DOHH2 (cell line): Measurements from ENCODE around the gene DNAJC18.
"Not testable (repeated sequence)": the region's sequence is repeated elsewhere in the genome, so short reads cannot be mapped to it uniquely, and the experiment has no call there.

ENCODE experiments used
- H3F3A ChIP-seq: fragments of 200-600 bp; sonication (generic), shearing (Covaris generic); 2 replicates; pipeline ENCODE4 v1.6.0; 2016; ENCODE audit warnings: antibody characterized with exemption, mild to moderate bottlenecking; ENCODE audit not compliant: control insufficient read depth, insufficient read depth
- H3K27ac ChIP-seq: fragments of 200-600 bp; sonication (generic); 2 replicates; pipeline ENCODE4 v1.5.1; 2014; ENCODE audit warnings: low read depth, mild to moderate bottlenecking, low read length, moderate library complexity
- H3K27me3 ChIP-seq: fragments of 200-600 bp; sonication (generic); 2 replicates; pipeline ENCODE4 v1.6.1; 2014; ENCODE audit warnings: mild to moderate bottlenecking, low read length, mixed read lengths; ENCODE audit not compliant: control insufficient read depth
- H3K36me3 ChIP-seq: fragments of 200-600 bp; sonication (generic); 2 replicates; pipeline ENCODE4 v1.6.1; 2014; ENCODE audit warnings: mild to moderate bottlenecking, low read length, moderate library complexity, mixed read lengths; ENCODE audit not compliant: control insufficient read depth
- H3K4me1 ChIP-seq: fragments of 200-600 bp; sonication (generic); 2 replicates; pipeline ENCODE4 v1.6.1; 2014; ENCODE audit warnings: mild to moderate bottlenecking, low read length, mixed read lengths; ENCODE audit not compliant: control insufficient read depth
- H3K4me2 ChIP-seq: fragments of 200-600 bp; sonication (generic); 2 replicates; pipeline ENCODE4 v1.6.0; 2014; ENCODE audit warnings: mild to moderate bottlenecking, low read length, moderate library complexity
- H3K4me3 ChIP-seq: fragments of 200-600 bp; sonication (generic); 2 replicates; pipeline ENCODE4 v1.5.1; 2014; ENCODE audit warnings: mild to moderate bottlenecking, low read length, mixed read lengths
- H3K79me2 ChIP-seq: fragments of 200-600 bp; sonication (generic); 2 replicates; pipeline ENCODE4 v1.6.1; 2014; ENCODE audit warnings: mild to moderate bottlenecking, low read length, mixed read lengths; ENCODE audit not compliant: control insufficient read depth
- H3K9me2 ChIP-seq: fragments of 200-600 bp; sonication (generic); replicated peaks from 2 replicates; pipeline ENCODE4 v1.6.1; 2014; ENCODE audit warnings: mild to moderate bottlenecking, low read length, mixed read lengths; ENCODE audit not compliant: control insufficient read depth
- H3K9me3 ChIP-seq: fragments of 200-600 bp; sonication (generic); 2 replicates; pipeline ENCODE4 v1.6.1; 2014; ENCODE audit warnings: antibody characterized with exemption, low read length, mixed read lengths; ENCODE audit not compliant: control insufficient read depth, insufficient read depth
- H4K20me1 ChIP-seq: fragments of 200-600 bp; sonication (generic); 2 replicates; pipeline ENCODE4 v1.6.0; 2014; ENCODE audit warnings: low read depth, mild to moderate bottlenecking, antibody characterized with exemption, low read length, moderate library complexity; ENCODE audit not compliant: control insufficient read depth, insufficient read depth
- EZH2phosphoT487 ChIP-seq: fragments of 200-600 bp; sonication (generic); IDR thresholded peaks from 2 replicates; pipeline ENCODE4 v1.6.1; 2017; ENCODE audit warnings: borderline replicate concordance, mild to moderate bottlenecking, antibody characterized with exemption, low read length, moderate library complexity, mixed read lengths
- TF ChIP-seq, protein P1 (sequence below): fragments of 200-600 bp; sonication (generic); IDR thresholded peaks from one replicate; pipeline ENCODE4 v1.5.1; 2014; ENCODE audit warnings: antibody characterized with exemption, mild to moderate bottlenecking, low read depth, low read length; ENCODE audit not compliant: poor library complexity, severe bottlenecking

DNAJC18 gene

DNA sequence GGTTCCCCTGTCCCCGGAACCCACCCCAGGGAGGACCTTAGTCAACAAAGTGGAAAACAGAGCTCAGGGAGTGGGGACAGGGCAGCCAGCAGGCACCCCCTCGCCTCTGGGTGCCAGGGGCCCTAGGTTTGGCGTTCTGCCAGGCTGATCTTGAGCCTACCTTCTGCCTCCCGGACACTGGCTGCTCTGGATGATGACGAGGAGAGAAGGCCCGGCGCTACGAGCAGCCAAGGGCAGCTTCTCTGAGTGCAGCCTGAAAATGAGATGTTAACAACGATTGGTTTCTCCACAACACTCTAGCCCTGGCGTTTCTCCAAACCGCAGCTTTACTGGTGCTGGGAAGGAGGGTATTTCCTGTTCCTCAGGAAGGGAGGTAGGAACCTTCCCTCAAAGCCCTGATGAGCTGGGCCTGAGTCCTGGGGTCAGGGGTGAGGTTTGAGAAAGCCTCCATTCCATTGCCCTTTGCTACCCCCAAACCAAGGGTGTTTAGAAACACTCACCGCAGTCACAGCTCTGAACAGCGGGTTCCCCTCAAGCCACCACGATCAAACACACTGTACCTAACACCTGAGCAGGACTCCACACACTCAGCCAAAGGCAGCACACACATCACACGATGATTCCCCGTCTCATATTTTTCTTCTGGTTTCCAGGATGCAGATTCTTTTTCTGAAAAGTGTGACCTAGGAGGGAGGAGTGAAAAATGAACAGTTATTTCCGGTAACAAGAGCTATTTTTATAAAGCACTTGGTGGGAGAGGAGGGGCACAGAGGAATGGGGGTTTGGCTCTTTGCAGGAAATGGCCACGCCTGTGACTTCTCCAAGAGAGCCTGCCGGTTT is 42.9 kb upstream of the DNAJC18 start, which contains the start of gene STING1:
STING1 (minus strand) TSS at position 709 of the 840 bp plus-strand sequence. CDS start 1,054 bp downstream, outside the sequence.
- no peaks in the 10 kb centered on the region for H4K20me1 ChIP-seq
- TF ChIP-seq EZH2phosphoT487 = no peak
- TF ChIP-seq, protein P1, sequence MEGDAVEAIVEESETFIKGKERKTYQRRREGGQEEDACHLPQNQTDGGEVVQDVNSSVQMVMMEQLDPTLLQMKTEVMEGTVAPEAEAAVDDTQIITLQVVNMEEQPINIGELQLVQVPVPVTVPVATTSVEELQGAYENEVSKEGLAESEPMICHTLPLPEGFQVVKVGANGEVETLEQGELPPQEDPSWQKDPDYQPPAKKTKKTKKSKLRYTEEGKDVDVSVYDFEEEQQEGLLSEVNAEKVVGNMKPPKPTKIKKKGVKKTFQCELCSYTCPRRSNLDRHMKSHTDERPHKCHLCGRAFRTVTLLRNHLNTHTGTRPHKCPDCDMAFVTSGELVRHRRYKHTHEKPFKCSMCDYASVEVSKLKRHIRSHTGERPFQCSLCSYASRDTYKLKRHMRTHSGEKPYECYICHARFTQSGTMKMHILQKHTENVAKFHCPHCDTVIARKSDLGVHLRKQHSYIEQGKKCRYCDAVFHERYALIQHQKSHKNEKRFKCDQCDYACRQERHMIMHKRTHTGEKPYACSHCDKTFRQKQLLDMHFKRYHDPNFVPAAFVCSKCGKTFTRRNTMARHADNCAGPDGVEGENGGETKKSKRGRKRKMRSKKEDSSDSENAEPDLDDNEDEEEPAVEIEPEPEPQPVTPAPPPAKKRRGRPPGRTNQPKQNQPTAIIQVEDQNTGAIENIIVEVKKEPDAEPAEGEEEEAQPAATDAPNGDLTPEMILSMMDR = no peak
- H3F3A ChIP-seq = no peaks in the 10 kb centered on the region
- H3K4me1 ChIP-seq = peaks cover 11% of the 10 kb centered on the region
- H3K27ac ChIP-seq = no peak within 1 kb of the TSS
- H3K36me3 ChIP-seq = no peaks in the 10 kb centered on the region
- H3K9me3 ChIP-seq = no peaks in the 10 kb centered on the region
- H3K79me2 ChIP-seq = no peaks in the 10 kb centered on the region
- H3K9me2 ChIP-seq = no peaks in the 10 kb centered on the region
- H3K4me2 ChIP-seq = 0 out of 2 replicates have a peak within 1 kb of the TSS, but pooled peaks have one; percentile 16
- H3K4me3 ChIP-seq = no peak within 1 kb of the TSS
- no peaks in the 10 kb centered on the region for H3K27me3 ChIP-seq

DNA sequence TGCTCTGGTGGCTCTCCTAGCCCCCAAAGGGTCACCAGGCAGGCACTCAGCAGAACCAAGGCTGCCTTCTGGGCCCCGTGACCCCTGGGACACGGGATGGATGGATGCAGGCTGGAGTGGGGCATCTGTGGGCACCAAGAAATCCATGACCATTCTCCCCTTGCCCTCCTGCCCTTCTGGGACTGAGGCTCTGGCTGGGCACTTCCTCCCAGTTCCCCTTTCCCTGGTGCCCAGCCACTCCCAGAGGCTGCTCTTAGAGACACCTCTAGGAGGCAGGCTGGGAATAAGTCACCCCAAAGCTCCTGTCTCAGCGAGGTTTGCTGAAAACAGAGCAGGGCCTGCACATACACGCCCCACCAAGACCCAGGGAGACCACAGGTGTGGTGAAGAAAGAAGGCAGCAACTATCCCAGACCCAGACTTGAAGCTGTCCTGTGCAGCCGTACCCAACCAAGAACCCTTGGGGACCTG is 42.3 kb upstream of the DNAJC18 start:
- peaks cover 11% of the 10 kb centered on the region for H3K4me1 ChIP-seq
- H3K9me2 ChIP-seq = no peaks in the 10 kb centered on the region
- TF ChIP-seq EZH2phosphoT487 = no peak
- TF ChIP-seq, protein P1 = no peak
- no peak overlapping the region for H3K4me3 ChIP-seq
- no peaks in the 10 kb centered on the region for H3K27me3 ChIP-seq
- H3K27ac ChIP-seq = no peak overlapping the region
- no peaks in the 10 kb centered on the region for H3K9me3 ChIP-seq
- no peaks in the 10 kb centered on the region for H4K20me1 ChIP-seq
- H3K79me2 ChIP-seq = no peaks in the 10 kb centered on the region
- no peaks in the 10 kb centered on the region for H3F3A ChIP-seq
- no peaks in the 10 kb centered on the region for H3K36me3 ChIP-seq
- H3K4me2 ChIP-seq = no peak overlapping the region

DNA sequence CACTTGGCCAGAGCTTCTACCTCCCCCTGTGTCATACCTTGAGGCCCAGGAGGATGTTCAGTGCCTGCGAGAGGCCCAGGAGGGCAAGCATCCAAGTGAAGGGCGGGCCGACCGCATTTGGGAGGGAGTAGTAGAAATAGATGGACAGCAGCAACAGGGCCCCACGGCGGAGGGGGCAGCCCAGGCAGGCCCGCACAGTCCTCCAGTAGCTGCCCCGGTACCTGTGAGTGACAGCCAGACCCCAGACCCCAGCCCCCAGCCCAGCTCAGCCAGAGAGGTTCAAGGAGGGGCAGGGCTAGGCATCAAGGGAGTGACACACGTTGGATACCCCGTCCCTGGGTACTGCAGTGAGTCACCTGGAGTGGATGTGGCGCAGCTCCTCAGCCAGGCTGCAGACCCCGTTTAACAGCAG is 41.8 kb upstream of the DNAJC18 start:
- TF ChIP-seq, protein P1 = no peak
- no peak for TF ChIP-seq EZH2phosphoT487
- H3K27ac ChIP-seq = no peak overlapping the region
- no peaks in the 10 kb centered on the region for H3K9me2 ChIP-seq
- no peaks in the 10 kb centered on the region for H3F3A ChIP-seq
- no peak overlapping the region for H3K4me3 ChIP-seq
- H3K27me3 ChIP-seq = no peaks in the 10 kb centered on the region; the same call in 1 of the 2 replicates
- H3K79me2 ChIP-seq = no peaks in the 10 kb centered on the region
- no peaks in the 10 kb centered on the region for H4K20me1 ChIP-seq
- H3K36me3 ChIP-seq = no peaks in the 10 kb centered on the region
- H3K4me1 ChIP-seq = peaks cover 11% of the 10 kb centered on the region
- H3K4me2 ChIP-seq = no peak overlapping the region
- H3K9me3 ChIP-seq = no peaks in the 10 kb centered on the region

DNA sequence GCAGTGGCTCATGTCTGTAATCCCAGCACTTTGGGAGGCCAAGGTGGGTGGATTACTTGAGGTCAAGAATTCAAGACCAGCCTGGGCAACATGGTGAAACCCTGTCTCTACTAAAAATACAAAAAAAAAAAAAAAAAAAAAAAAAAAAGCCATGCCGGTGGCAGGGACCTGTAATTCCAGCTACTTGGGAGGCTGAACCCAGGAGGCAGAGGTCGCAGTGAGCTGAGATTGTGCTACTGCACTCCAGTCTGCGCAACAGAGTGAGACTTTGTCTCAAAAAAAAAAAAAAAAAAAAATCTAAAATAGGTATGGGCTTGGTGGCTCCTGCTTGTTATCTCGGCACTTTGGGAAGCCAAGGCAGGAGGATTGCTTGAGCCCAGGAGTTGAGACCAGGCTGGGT is 40.4 kb upstream of the DNAJC18 start:
- not testable (repeated sequence) for H3F3A ChIP-seq, H3K4me2 ChIP-seq, H3K27me3 ChIP-seq, H3K9me3 ChIP-seq, H3K9me2 ChIP-seq, H3K27ac ChIP-seq, H4K20me1 ChIP-seq, H3K4me3 ChIP-seq, H3K36me3 ChIP-seq, H3K79me2 ChIP-seq
- H3K4me1 ChIP-seq = peaks cover 20% of the 10 kb centered on the region

DNA sequence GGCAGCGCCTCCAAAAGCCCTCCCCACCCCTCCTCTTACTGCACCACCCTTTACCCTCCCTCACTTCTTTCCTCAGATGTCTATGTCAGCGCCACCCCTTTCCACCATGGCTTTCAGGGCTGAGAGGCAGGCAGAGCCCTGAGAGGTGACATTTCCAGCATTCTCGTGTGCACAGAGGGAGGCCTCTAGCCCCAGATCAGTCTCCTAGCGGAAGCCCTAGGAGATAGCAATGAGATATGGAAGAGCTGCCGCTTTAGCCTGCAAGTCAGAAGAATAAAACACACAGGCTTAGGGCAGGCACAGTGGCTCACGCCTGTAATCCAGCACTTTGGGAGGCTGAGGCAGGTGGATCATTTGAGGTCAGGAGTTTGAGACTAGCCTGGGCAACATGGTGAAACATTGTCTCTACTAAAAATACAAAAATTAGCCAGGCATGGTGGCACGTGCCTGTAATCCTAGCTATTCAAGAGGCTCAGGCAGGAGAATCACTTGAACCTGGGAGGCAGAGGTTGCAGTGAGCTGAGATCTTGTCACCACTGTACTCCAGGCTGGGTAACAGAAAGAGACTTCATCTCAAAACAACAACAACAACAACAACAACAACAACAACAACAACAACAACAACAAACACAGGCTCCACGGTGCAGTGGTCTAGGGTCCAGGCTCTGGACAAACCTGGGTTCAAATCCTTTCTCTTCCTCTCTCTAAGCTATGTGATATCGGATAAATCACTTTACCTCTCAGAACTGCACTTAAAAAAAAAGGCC is 39.5 kb upstream of the DNAJC18 start:
- not testable (repeated sequence) for H3K27me3 ChIP-seq, H3F3A ChIP-seq, H3K9me3 ChIP-seq, H3K36me3 ChIP-seq, H3K27ac ChIP-seq, H3K9me2 ChIP-seq, H3K79me2 ChIP-seq, H3K4me3 ChIP-seq, H3K4me2 ChIP-seq, H4K20me1 ChIP-seq
- peaks cover 20% of the 10 kb centered on the region for H3K4me1 ChIP-seq
